Tibial nerve (tissue), 4 donors: ENCODE measurements around the gene RREB1. TPM values are rescaled to one million over a fixed set of nuclear protein-coding genes. Genes with fewer than 3 reads are reported as not detected.

Experiments
- DNase-seq, 2 donors: peaks; one replicate each; pipeline ENCODE4 v3.0.0-alpha.2; 2019; ENCODE audit warnings: low spot score in 2 of 2
- H3K27ac ChIP-seq, 4 donors: fragments of 200-600 bp; sonication (generic) in 3 of 4; one replicate each; pipeline ENCODE4 v1.5.1; 2017 to 2019; ENCODE audit warnings: mild to moderate bottlenecking in 1 of 4
- H3K27me3 ChIP-seq, 2 donors: fragments of 200-600 bp; sonication (generic) in 1 of 2; one replicate each; pipeline versions ENCODE4 v1.5.1 to v1.6.0; 2017 to 2019
- H3K36me3 ChIP-seq, 3 donors: fragments of 200-600 bp; sonication (generic); one replicate each; pipeline ENCODE4 v1.5.1; 2018 to 2019
- H3K4me1 ChIP-seq, 4 donors: fragments of 200-600 bp; sonication (generic) in 3 of 4; one replicate each; pipeline ENCODE4 v1.5.1; 2017 to 2019
- H3K4me3 ChIP-seq, 4 donors: fragments of 200-600 bp; sonication (generic) in 3 of 4; one replicate each; pipeline ENCODE4 v1.5.1; 2017 to 2019; ENCODE audit warnings: mild to moderate bottlenecking in 1 of 4, moderate library complexity in 1 of 4
- H3K9me3 ChIP-seq, 4 donors: fragments of 200-600 bp; sonication (generic) in 3 of 4; one replicate each; pipeline ENCODE4 v1.5.1; 2017 to 2019
- CTCF ChIP-seq, 5 experiments: fragments of 200-600 bp in 3 of 5; fragments of 450-650 bp in 2 of 5; sonication (generic) in 3 of 5; IDR thresholded peaks; one replicate each; pipeline ENCODE4 v1.5.1; 2016 to 2019; ENCODE audit warnings: antibody characterized with exemption in 5 of 5, mild to moderate bottlenecking in 3 of 5, moderate library complexity in 2 of 5
- EP300 ChIP-seq, 2 donors: sonication (generic); formaldehyde crosslinking; IDR thresholded peaks; one replicate each; pipeline ENCODE4 v1.6.1; 2017; ENCODE audit warnings: antibody characterized with exemption in 2 of 2, mild to moderate bottlenecking in 1 of 2
- POLR2A ChIP-seq, 2 donors: fragments of 450-650 bp; IDR thresholded peaks; one replicate each; pipeline ENCODE4 v1.6.1; 2017; ENCODE audit warnings: antibody characterized with exemption in 2 of 2, mild to moderate bottlenecking in 2 of 2, moderate library complexity in 2 of 2
- WGBS, 2 donors: methylation state at CpG; one replicate each; pipeline ENCODE4 v1.1.5; 2018; 5-methylcytosine and 5-hydroxymethylcytosine counted together
- small RNA-seq: library from RNA; depleted of rRNA; stranded (forward); fragments of <200 nt; gene quantifications from one replicate; pipeline ENCODE3, GENCODE V24; 2016
- total RNA-seq, 4 donors: library from RNA; depleted of rRNA; stranded (reverse); fragments of >200 nt; gene quantifications; one replicate each; pipeline ENCODE4 v1.1.0, GENCODE V29; 2016

Gene RREB1
- total RNA-seq, 4 donors from 2014 or later = 32.3 to 61.5 (median 36.3) TPM

DNA sequence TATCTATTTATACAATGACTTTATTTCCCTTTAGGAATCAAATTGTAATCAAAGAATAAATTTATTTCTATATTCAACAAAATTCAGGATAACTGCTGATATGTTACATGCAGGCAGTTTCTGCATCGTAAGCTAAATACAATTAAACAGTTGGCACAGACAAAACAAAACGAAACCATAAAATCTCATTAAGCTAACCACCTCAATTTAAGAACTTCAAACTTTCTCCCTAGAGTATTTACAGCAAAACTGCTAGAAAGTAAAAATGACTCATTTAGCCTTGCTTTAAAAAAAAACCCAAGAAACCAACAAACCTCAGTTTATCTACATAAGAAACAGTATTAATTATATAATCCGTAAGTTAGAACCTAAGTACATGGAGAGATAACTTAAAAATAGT is 188.2 kb downstream of the RREB1 start:
- Histone ChIP-seq H3K4me1 (no peaks in the 10 kb centered on the region), H3K9me3 (no peaks in the 10 kb centered on the region), H3K27me3 (no peaks in the 10 kb centered on the region), H3K36me3 (peaks cover 2 to 92% (median 26%) of the 10 kb centered on the region in 3 donors), H3K27ac (no peak overlapping the region), H3K4me3 (no peak overlapping the region)
- no peak for DNase-seq
- WGBS, 2 donors = 77 to 92% methylated on average over 3 of the region's 3 CpGs
- TF ChIP-seq POLR2A (IDR thresholded peaks at IDR 0.05) = no peak
- no peak for TF ChIP-seq EP300 (IDR thresholded peaks at IDR 0.05)
- TF ChIP-seq CTCF (IDR thresholded peaks at IDR 0.05) = no peak

GRCh38 chr6:7296602-7297001 is 188.8 kb downstream of the RREB1 start:
- no peak overlapping the region for H3K4me3 ChIP-seq
- no peaks in the 10 kb centered on the region for H3K4me1 ChIP-seq
- H3K27ac ChIP-seq = no peak overlapping the region
- no peak for DNase-seq
- H3K27me3 ChIP-seq = no peaks in the 10 kb centered on the region
- H3K36me3 ChIP-seq = peaks cover 2 to 92% (median 29%) of the 10 kb centered on the region in 3 donors
- no peak for TF ChIP-seq EP300 (IDR thresholded peaks at IDR 0.05)
- TF ChIP-seq POLR2A (IDR thresholded peaks at IDR 0.05) = no peak
- 86 to 90% methylated on average over 2 of the region's 2 CpGs for WGBS, 2 donors
- H3K9me3 ChIP-seq = no peaks in the 10 kb centered on the region

DNA sequence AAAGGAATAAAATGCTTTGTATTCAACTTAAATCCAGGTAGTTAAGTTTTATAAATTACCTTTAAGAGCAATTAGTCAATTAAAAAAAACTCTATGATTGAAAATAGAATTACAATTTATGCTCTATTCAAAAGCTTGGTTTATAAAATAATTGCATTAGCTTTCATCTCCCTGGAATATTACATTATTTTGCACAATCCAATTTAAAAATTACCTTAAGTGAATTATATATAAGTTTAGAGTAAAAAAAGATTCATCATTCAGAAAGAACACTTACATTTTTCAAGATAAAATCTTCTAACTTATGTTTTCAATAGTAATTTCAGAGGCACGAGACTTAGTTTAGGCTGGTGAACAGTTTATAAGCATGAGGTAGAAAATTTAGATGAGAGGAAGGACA is 190.4 kb downstream of the RREB1 start:
- WGBS, 2 donors = 90 to 91% methylated on average over 1 of the region's 1 CpG
- Histone ChIP-seq H3K36me3 (peaks cover 2 to 92% (median 32%) of the 10 kb centered on the region in 3 donors), H3K27ac (no peak overlapping the region), H3K9me3 (no peaks in the 10 kb centered on the region), H3K4me3 (no peak overlapping the region), H3K4me1 (no peaks in the 10 kb centered on the region), H3K27me3 (no peaks in the 10 kb centered on the region)
- TF ChIP-seq CTCF (IDR thresholded peaks at IDR 0.05) (no peak), POLR2A (IDR thresholded peaks at IDR 0.05) (no peak), EP300 (IDR thresholded peaks at IDR 0.05) (no peak)
- DNase-seq = no peak

- no peak overlapping the region for H3K4me3 ChIP-seq
- WGBS, 2 donors = 89% methylated on average over 5 of the region's 5 CpGs
- no peaks in the 10 kb centered on the region for H3K27me3 ChIP-seq
- H3K9me3 ChIP-seq = no peaks in the 10 kb centered on the region
- peaks cover 0 to 2% (median 0%) of the 10 kb centered on the region in 4 donors for H3K4me1 ChIP-seq
- DNase-seq = no peak
- H3K36me3 ChIP-seq = peaks cover 2 to 93% (median 32%) of the 10 kb centered on the region in 3 donors
- no peak overlapping the region for H3K27ac ChIP-seq
- TF ChIP-seq CTCF (IDR thresholded peaks at IDR 0.05) (no peak), POLR2A (IDR thresholded peaks at IDR 0.05) (no peak), EP300 (IDR thresholded peaks at IDR 0.05) (no peak)
Measured at GRCh38 chr6:7300926-7301325, 193.2 kb downstream of the RREB1 start.

Small RNA genes lying within 50 kb of the gene (small RNA-seq; reads per million reads assigned to genes)
- not detected for gene RF00019

Other genes starting within 250 kb of the RREB1 start
- gene SSR1, start 205.2 kb downstream of the RREB1 start, total RNA-seq = 10 to 100 TPM; 30.8 to 68.2 (median 51.5) TPM